ENCODE measurements around the gene HIVEP3. TPM values are rescaled to one million over a fixed set of nuclear protein-coding genes. Genes with fewer than 3 reads are reported as not detected.
A peak's percentile ranks its signal among the peaks of the same experiment; 100 is the strongest.

The HIVEP3 gene
- total RNA-seq, 2 donors from 2014 or later: 4.0 to 5.4 TPM

GRCh38 chr1:41479808-41480160 lies 438.9 kb downstream of the HIVEP3 start:
- intact Hi-C loops (cut with DNase I, micrococcal nuclease): no loop called here
- DNase-seq (no peak), ATAC-seq (no peak)

DNA sequence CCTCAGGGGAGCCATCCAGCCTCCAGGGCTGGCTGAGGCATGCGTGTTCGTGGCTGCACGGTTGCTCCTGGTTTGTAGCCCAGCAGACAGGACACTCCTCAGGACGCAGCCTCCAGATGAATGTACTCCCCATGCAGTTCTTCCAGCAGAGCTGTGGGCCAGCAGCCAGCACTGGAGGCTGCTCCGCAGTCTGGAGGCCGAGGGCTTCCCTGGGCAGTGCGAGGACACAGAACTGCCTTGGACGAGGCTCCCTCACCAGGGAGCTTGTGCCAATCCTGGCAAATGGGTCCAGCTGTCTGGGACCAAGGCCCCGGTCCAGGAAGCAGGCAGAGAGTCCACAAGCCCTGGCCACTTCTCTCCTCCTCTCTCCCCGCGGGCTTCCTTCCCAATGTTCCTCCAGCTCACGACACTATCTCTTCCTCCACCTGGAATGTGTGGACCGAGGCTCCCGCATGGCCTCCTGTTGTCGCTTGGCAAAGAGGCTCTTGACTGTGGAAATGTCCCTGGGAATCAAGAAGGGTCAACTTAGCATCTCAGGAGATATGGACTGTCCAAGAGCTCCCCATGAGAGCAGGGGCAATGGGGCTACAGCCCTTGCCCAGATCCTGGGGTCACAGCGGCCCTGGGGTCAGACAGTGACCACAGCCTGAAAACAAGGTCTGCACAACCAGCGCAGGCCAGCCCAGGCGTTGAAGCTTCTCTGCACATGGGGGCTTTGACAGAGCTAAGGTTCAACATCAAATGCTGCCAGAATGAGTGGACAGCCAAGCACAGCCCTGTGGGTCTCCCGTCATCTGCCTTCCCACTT lies 439.5 kb downstream of the HIVEP3 start:
- peak in 1 of 2 donors; percentile 64 for DNase-seq
- ATAC-seq: no peak
- intact Hi-C loops (cut with DNase I, micrococcal nuclease): no loop called here

DNA sequence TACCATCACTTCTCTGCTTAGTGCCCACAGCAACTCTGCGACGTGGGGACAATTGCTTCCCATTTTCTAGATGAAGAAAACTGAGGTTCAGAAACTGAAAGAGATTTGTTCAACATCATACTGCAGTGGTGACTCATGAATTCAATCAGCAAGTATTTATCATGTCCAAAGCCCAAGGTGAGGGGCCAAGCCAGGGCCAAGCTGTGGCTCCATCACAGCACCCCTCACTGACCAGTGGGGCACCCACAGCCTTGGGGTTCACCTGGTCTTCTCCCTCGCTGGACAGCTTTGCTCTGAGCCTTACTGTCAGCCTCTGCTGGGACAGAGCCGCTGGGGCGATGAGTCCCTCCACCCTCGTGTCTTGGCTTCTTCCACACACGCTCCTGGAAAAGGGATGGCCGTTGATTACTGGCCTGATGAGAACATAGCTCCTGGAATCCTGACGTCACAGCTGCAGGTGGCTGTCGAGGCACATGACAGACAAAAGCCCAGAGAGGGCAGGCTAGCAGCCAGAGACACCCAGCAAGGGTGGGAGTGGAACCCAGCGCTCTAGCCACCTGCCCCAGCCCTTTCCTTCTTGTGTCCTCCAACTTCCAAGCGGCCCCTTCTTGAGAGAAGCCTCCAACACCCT lies 440.5 kb downstream of the HIVEP3 start:
- ATAC-seq (no peak), DNase-seq (no peak)
- intact Hi-C loops (cut with DNase I, micrococcal nuclease): no loop called here

GRCh38 chr1:41476807-41477361 lies 441.8 kb downstream of the HIVEP3 start:
- ATAC-seq (peak; percentile 88), DNase-seq (peak; percentile 81 to 84)
- intact Hi-C loops (cut with DNase I, micrococcal nuclease): no loop called here

DNA sequence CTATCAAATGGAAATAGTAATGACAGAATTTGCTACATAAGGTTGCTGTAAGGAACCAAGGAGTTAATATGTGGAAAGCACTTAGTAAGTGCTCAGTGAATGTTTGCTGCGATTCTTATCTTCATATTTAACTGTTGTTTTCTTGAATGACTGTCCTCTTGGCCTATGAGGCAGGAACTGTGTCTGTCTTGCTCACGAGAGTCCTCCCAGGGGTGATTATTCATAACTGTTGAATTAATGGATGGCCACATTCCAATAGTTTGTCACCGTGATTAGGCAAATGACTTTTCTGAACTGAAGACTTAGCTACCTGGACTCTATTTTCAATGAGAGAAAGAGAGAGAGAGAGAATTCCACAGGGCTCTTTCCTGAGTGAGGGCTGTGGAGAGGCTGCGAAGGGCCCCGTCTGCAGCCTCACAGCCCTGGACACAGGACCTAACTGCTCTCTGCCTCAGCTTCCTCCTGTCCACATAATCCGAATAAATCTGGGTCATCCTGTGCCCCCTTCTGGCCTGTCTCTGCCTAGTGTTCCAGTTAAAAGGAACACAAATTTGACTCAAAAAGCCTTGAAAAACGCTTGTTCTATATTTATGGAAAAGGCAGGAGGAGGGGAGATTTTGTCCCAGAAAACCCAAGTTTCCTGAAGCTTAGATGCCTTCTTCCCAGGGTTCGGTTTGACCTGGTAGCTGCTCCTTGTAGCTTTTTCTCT lies 442.7 kb downstream of the HIVEP3 start:
- ATAC-seq: no peak
- no peak for DNase-seq
- intact Hi-C loops (cut with DNase I, micrococcal nuclease): no loop called here

- no peak for ATAC-seq
- intact Hi-C loops (cut with DNase I, micrococcal nuclease): no loop called here
- no peak for DNase-seq
These were observed 443.4 kb downstream of the HIVEP3 start for GRCh38 chr1:41475346-41475745.

DNA sequence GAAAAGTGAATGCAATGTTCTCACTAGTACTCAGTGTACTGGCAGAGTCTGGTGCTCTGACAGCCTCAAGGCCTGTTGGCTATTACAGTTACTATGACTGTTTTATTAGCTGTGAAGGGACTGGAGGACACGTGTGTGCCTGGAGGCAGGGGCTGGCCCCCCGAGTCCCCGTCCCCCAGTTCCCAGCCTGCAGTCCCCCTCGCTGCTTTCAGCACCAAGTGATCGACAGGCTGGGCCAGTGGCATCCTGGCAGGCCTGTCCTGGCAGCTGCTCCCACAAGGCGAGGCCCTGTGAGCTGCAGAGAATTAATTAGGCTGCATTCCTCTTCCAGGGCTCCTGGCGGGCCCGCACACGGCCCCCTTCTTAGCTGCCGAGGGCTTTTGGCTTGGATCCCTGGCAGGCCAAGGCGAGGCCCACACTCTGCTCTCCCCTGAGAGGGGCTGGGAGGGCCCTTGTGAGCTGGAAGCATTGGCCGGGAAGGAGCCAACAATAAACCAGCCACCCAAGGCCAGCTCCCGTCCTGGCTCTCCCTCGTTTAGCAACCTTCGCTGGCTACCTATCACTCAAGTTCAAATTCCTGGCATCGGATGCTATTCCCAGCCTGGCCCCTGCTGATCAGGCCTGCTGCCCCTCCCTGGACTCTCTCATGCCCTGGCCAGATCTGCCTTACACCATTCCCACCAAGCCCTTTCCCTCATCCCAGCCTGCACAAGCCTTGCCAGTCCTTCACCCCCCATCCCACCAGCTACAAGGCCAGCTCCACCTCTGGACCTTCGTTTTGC lies 444.0 kb downstream of the HIVEP3 start:
- intact Hi-C loops (cut with DNase I, micrococcal nuclease): no loop called here
- DNase-seq (peak in 1 of 2 donors; percentile 54), ATAC-seq (peak; percentile 21)

DNA sequence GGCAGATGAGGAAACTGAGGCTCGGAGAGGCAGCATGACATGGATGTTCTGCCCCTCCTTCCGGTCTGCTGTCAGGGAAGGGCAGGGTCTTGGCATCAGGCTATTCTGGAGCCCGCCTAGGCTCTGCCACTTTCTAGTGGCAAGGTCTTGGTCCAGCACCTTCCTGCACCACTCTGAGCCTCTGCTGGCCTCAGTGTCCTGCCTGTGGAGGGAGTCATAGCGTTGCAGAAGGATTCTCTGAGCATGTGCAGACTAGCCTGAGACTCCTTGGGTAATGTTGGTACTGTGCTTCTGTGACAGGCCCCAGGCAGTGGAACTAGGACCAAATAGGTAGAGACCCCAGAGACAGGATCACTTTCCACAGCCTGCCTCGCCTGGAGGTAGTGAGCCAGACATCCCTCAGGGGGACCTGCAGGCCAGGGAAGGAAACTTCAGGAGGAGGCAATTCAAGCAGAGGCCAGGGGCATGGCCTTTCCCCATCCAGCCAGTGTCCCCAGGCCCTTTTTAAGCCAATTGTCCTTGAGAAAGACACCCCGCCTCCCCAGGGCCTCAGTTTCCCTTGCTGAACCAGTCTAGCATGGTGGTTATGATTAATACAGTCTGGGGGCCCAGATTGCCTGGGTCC lies 444.9 kb downstream of the HIVEP3 start:
- intact Hi-C loops (cut with DNase I, micrococcal nuclease): no loop called here
- no peak for DNase-seq
- ATAC-seq: no peak

GRCh38 chr1:41471658-41472057 lies 447.1 kb downstream of the HIVEP3 start:
- intact Hi-C loops (cut with DNase I, micrococcal nuclease): no loop called here
- no peak for ATAC-seq
- no peak for DNase-seq

- no peak for DNase-seq
- intact Hi-C loops (cut with DNase I, micrococcal nuclease): no loop called here
These were observed 449.0 kb downstream of the HIVEP3 start for GRCh38 chr1:41469706-41470105.

DNA sequence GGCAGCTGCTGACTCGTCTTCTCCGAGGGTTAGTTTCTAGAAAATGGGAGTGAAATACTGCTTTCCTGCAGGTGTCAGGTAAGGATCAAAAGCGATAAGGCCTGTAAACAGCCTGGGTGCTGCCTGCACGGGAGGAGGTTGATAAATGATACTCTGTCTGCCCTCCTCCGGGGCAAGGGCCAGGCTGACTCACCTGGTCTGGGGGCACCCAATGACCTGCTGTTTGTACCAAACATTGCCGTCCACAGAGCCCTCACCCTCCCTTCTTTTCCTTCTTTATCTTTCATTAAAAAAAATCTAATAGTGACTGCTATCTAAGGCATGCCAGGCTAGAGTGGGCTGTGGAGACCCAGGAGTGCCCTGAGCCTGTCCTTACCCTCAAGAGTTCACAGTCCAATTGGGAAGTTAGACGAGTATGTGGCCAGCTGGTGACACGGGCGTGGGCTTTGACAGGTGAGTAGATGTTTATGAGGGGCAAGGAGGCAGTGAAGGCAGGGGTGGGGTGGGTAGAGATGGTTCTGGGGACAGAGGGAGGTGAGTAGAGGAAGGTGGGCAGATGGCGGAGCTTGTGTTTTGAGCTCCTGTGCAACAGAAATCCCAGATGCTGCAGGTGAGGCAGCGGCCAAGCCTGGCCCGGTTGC lies 450.5 kb downstream of the HIVEP3 start:
- DNase-seq (peak in 1 of 2 donors; percentile 65), ATAC-seq (peak; percentile 79)

More at GRCh38 chr1:41469706-41470105, 449.0 kb downstream of the HIVEP3 start:
- ATAC-seq: no peak

DNA sequence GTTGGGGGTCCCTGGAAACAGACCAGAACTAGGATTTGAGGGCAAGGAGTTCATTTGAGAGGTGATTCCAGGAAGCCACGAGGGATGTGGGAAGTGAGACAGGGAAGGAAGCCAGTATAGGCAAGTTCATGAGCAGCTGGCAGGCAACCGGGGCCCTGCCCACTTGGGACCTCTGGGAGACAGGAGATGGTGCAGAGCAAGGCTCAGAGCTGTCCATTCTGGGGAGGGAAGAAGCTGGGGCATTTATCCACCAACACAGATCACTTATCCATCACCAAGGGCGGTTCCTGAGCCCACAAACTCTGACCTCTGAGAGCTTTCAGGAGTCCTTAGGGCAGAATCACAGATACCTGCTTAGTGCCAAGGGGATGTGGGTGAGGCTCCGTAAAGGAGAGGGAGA lies 451.0 kb downstream of the HIVEP3 start:
- peak; percentile 41 for ATAC-seq

More for the DNA sequence above, 450.5 kb downstream of the HIVEP3 start:
- intact Hi-C loops (cut with DNase I, micrococcal nuclease): no loop called here

GRCh38 chr1:41466146-41466545 lies 452.6 kb downstream of the HIVEP3 start:
- peak; percentile 45 for ATAC-seq
- peak; percentile 58 to 75 for DNase-seq
- intact Hi-C loops (cut with DNase I, micrococcal nuclease): no loop called here

More for the DNA sequence above, 451.0 kb downstream of the HIVEP3 start:
- intact Hi-C loops (cut with DNase I, micrococcal nuclease): no loop called here
- DNase-seq: no peak

- DNase-seq (no peak), ATAC-seq (no peak)
- intact Hi-C loops (cut with DNase I, micrococcal nuclease): no loop called here
These were observed 453.0 kb downstream of the HIVEP3 start for GRCh38 chr1:41465741-41466140.

- DNase-seq (no peak), ATAC-seq (no peak)
- intact Hi-C loops (cut with DNase I, micrococcal nuclease): no loop called here
These were observed 453.8 kb downstream of the HIVEP3 start for GRCh38 chr1:41464885-41465284.

DNA sequence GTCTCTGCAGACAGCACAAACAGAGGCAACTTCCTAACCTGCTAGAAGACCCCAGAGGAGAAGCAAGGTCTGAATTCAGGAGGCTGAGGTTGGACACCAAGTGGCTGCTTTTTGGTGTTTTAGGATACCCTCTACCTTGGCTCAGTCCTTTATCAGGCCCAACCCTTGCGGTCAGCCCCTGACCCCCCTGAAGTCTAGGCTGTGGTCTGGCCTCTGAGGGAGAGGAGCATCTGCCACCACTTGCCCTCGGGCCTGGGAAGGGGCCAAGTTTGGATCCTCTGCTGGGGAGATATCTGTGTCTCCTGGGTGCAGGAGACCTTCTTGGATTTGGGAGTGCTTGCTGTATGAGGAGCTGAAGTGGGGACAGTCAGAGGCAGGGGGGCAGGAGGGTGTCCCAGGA lies 455.2 kb downstream of the HIVEP3 start:
- no peak for ATAC-seq
- DNase-seq: no peak
- intact Hi-C loops (cut with DNase I, micrococcal nuclease): no loop called here

DNA sequence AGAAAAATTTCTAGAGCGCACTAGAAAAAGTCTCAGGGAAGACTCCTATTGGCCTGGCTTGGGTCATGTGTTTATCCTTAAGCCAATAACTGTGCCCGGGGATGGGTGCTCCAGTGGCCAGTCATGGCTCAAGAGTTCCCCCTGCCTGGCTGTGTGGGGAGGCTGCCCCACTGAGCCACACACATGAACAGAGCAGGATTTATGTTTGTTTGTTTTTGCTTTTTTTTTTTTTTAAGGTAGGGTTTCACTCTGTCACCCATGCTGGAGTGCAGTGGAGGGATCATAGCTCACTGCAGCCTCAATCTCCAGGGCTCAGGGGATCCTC lies 456.1 kb downstream of the HIVEP3 start:
- intact Hi-C loops (cut with DNase I, micrococcal nuclease): no loop called here
- peak; percentile 45 for ATAC-seq
- DNase-seq: no peak
